AG09309 (cell line): ENCODE measurements around the gene DHODH.
A peak's percentile ranks its signal among the peaks of the same experiment; 100 is the strongest.
"Not testable (repeated sequence)": the region's sequence is repeated elsewhere in the genome, so short reads cannot be mapped to it uniquely, and the experiment has no call there.

ENCODE experiments used
- DNase-seq: peaks from one replicate; pipeline ENCODE4 v3.0.0-alpha.2; 2010; ENCODE audit warnings: low read depth
- H3K4me3 ChIP-seq: 2 replicates; pipeline ENCODE4 v1.5.1; 2011; ENCODE audit warnings: mild to moderate bottlenecking, low read depth, low read length, moderate library complexity; ENCODE audit not compliant: control insufficient read depth
- TF ChIP-seq, protein P1 (sequence below): IDR thresholded peaks from 2 replicates; pipeline ENCODE4 v1.5.1; 2011; ENCODE audit warnings: mild to moderate bottlenecking, low read depth, low read length, inconsistent platforms; ENCODE audit not compliant: insufficient read depth, control insufficient read depth; ENCODE audit errors: missing control alignments

The DHODH gene

DNA sequence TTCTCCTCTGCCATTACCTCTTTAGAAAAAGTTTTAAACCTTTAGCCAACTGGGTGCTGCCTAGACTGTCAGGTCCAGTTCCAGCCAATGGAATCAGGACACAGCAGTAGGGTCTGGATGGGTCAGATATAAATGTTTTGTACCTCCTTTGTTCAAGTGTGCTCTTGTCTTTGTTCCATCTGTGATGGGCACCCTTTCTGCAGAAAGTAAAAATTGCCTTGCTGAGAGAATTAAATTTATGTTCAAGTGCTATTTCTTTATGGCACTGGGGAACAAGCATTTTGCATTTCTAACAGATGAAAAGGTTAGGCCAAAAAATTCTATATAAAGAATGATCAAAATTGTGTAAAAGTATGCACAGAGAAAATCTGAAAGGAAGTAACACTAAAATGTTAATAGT, 40.6 kb downstream of the DHODH start:
- no peak for DNase-seq
- TF ChIP-seq, protein P1, sequence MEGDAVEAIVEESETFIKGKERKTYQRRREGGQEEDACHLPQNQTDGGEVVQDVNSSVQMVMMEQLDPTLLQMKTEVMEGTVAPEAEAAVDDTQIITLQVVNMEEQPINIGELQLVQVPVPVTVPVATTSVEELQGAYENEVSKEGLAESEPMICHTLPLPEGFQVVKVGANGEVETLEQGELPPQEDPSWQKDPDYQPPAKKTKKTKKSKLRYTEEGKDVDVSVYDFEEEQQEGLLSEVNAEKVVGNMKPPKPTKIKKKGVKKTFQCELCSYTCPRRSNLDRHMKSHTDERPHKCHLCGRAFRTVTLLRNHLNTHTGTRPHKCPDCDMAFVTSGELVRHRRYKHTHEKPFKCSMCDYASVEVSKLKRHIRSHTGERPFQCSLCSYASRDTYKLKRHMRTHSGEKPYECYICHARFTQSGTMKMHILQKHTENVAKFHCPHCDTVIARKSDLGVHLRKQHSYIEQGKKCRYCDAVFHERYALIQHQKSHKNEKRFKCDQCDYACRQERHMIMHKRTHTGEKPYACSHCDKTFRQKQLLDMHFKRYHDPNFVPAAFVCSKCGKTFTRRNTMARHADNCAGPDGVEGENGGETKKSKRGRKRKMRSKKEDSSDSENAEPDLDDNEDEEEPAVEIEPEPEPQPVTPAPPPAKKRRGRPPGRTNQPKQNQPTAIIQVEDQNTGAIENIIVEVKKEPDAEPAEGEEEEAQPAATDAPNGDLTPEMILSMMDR: no peak
- no peak overlapping the region for H3K4me3 ChIP-seq

- peak; percentile 2 for DNase-seq
- H3K4me3 ChIP-seq: no peak overlapping the region
- TF ChIP-seq, protein P1: no peak
Measured at GRCh38 chr16:72050769-72051464, 42.4 kb downstream of the DHODH start.

DNA sequence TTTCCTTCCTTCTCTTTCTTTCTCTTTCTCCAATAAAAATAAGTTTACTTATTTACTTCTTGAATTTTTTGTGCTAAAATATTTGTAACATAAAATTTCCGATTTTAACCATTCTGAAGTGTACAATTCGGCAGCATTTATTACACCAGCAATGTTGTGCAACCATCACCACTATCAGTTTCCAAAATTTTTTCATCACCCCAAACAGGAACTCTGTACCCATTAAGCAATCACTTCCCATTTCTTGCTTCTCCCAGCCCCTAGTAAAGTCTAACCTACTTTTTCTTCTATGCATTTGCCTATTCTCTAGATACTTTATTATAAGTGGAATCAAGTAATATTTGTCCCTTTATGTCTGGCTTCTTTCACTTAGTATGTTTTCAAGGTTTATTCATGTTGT, 43.3 kb downstream of the DHODH start:
- TF ChIP-seq, protein P1: no peak
- no peak overlapping the region for H3K4me3 ChIP-seq
- no peak for DNase-seq

DNA sequence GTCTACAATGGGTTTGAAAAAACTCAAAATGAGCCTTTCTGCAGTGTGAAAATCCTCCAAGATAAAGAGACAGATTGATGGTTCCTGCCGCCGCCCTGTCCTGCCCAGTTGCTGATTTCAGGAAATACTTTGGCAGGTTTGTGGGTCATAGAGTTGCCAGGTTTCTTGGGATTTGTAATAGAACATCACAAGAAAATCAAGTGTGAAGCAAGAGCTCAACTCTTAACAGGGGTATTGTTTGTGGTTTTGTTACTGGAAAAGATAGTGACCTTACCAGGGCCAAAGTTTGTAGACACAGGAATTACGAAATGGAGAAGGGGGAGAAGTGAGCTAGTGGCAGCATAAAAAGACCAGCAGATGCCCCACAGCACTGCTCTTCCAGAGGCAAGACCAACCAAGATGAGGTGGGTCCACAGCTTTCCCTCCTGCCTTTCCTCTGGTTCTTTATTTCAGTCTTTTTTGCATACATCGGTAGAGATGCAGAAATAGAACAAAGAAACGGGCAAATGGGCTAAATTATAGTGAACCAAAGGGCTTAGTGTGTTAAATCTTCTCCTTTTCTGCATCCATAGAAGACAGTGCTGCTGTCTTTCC, 45.8 kb downstream of the DHODH start, which contains the start of gene HP:
TSS of gene HP (plus strand) at position 252 of the 594 bp plus-strand sequence. CDS start at position 400, 148 bp downstream.
- not testable (repeated sequence) for H3K4me3 ChIP-seq, DNase-seq

DNA sequence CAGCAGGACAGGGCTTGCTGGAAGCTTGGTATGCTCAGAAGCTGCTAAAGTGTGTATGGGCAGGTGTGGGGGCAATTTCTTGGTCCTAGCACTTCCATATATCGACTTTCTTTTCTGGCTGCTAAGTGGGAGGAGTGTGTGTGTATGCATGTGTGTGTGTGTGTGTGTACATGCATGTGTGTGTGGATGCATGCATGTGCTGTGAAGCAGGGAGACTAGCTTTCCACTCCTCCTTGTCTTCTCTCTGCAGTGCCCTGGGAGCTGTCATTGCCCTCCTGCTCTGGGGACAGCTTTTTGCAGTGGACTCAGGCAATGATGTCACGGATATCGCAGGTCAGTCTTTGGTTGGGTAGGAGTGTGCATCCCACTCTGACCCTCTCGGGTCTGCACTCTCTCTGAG, 47.4 kb downstream of the DHODH start:
- TF ChIP-seq, protein P1: no peak
- no peak overlapping the region for H3K4me3 ChIP-seq
- no peak for DNase-seq

DNA sequence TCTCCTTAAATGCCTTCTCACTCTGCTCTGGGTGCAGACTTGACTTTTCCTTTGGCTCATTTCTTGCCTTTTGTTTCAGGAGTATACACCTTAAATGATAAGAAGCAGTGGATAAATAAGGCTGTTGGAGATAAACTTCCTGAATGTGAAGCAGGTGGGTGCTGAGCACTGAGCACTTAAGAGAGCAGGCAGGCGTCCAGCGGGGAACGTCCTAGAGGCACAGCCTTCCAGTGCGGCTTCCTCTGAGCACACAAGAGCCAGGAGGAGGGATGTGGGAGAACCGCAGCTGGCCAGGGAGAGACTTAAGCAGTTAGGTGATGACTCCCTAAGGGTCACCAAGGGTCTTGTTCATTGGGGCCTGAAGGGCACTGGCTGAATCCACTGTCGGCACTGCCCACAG, 48.8 kb downstream of the DHODH start:
- H3K4me3 ChIP-seq, DNase-seq: not testable (repeated sequence)

GRCh38 chr16:72059060-72059459, 50.5 kb downstream of the DHODH start:
- DNase-seq, H3K4me3 ChIP-seq: not testable (repeated sequence)

DNA sequence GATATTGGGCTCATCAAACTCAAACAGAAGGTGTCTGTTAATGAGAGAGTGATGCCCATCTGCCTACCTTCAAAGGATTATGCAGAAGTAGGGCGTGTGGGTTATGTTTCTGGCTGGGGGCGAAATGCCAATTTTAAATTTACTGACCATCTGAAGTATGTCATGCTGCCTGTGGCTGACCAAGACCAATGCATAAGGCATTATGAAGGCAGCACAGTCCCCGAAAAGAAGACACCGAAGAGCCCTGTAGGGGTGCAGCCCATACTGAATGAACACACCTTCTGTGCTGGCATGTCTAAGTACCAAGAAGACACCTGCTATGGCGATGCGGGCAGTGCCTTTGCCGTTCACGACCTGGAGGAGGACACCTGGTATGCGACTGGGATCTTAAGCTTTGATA, 51.9 kb downstream of the DHODH start:
- no peak overlapping the region for H3K4me3 ChIP-seq
- DNase-seq: no peak

More for the DNA sequence above, 51.9 kb downstream of the DHODH start:
- TF ChIP-seq, protein P1: no peak
